Kidney capillary endothelial cell (primary cell): Measurements from ENCODE around the gene RPTOR.
A peak's percentile ranks its signal among the peaks of the same experiment; 100 is the strongest.

Experiments used
- DNase-seq: peaks from one replicate; pipeline ENCODE4 v3.0.0-alpha.2; 2018; ENCODE audit warnings: low spot score

RPTOR gene

DNA sequence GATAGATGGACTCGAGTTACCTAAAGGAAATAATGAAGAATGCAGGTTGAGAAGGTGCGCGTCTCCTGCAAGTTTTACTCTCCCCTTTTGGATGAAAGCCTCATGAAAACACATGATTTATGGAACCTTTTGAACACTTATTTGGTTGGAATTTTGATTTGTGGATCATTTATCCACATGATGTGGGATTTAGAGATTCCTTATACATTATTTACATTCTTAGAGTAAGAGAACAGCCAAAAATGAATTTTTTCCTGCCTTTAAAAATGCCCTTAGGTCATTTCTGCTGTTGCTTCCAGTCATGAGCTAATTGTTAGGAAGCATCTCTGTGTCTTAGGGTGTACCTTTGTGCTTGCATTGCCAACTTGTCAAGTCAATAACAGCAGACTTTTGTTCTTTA, 99.9 kb downstream of the RPTOR start:
- no peak for DNase-seq

DNA sequence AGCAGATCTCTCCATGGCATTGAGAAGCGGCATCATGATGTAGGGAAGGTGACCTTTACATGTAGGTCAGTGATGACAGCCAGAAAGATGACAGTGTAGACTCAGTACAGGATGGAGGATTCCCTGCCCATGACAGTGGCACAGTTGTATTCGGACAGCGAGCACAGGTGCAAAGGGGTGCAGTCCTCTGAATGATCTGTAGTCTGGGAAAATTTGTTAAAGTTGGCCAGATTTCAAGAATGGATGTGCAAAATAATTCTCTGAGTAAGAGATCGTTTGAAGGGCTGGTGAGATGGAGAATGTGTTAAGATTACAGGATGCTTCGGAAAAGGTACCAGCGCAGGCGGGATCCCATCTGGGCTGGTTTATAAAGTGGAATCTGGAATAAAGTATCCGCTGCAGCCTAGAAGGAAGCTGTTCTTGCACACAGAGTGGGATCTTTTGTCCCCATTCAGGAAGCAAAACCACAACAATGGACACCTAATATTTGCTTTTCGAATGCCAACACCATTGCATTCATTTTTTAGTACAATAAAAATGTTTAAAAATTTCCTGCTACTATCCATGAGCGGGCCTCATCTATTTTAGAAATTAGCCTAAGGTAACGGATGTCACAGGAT, 101.2 kb downstream of the RPTOR start:
- DNase-seq = no peak

GRCh38 chr17:80646328-80646727, 101.7 kb downstream of the RPTOR start:
- DNase-seq = no peak

DNA sequence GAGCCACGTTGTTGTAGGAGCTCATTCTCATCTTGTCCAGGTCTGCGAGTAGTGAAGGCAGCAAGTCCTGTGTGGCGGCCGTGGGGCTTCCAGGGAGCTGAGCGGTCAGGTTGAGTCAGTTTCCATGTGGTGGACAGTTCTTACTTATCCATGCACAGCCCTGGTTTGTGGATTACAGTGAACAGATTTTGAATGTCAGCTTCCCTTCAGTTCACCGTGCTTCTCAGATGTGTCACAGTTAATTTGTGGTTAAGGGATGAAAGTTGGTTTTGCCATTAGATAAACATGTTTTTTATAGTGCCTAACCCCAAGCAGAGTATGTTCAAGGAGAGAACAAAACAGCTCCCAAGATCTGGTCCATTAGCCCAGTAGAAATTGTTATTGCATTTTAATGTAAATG, 103.1 kb downstream of the RPTOR start:
- no peak for DNase-seq

- no peak for DNase-seq
Observed at GRCh38 chr17:80649200-80649644, 104.6 kb downstream of the RPTOR start.

DNA sequence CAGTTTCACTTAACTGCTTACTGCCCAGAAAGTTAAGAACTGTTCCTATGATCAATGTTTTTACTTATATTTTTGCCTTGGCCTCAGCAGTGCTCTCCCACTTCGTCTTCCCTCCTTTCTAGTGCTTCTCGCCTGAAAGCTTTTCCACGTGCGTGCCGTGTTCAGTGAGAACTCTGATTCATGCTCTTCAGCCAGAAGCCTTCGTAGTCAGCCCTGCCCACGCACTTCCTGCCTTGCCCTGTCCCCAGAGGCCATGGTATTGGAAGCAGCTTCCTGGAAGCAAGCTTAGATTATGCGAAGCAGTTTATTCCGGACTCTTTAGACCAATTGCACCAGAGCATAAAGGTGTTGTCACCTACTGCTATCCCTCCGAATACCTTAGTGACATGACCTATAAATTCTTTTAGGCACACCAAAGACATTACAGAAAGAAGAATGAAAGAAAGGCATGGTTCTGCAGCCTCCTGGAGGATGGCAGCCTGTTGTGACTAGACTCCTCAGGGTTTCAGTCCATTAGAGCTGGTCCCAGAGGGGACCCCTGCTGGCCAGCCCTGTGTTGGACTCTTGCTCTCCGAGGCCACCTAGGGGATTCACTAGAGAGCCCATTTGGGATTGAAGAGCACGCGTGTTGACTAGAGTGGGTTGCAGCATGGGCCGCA, 105.2 kb downstream of the RPTOR start:
- peak; percentile 97 for DNase-seq

DNA sequence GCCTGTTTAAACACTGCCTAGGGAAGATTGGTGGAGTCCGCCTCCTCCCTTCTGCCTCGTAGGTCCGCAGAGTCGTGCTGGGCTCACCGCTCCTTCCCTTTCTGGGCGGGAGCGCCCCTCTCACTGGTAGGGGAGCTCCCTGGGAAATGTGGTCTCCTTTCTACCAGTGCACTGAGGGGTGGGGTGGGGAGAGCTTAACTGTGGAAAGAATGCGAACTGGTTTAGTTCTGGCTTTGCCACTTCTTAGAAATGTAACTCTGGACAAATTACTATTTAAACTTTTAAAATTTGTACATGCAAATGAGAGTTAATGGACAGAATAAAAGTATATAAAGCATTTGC, 105.7 kb downstream of the RPTOR start:
- DNase-seq = no peak

- DNase-seq = no peak
Observed at GRCh38 chr17:80650751-80651518, 106.3 kb downstream of the RPTOR start.

DNA sequence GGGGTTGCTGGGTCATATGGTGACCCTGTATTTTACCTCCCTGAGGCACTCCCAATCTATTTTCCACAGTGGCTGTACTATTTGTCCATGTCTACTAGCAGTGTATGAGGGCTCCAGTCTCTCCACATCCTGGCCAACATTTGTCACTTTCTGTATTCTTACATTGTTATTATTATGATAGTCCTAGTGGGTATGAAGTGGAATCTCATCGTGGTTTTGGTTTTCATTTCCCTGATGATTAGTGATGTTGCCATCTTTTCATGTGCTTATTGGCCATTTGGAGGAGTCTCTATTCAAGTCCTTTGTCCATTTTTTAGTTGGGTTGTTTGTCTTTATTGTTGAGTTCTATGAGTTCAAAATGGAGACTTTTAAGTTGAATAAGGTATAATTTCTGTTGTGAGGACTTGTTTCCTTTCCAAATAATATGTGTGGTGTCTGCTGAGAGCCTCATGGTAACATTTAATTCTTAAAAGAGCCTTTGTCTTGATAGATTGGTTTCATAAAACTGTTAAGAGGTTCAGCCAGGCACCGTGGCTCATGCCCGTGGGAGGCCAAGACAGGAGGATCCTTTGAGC, 108.2 kb downstream of the RPTOR start:
- DNase-seq = no peak

- DNase-seq = no peak
Observed at GRCh38 chr17:80653856-80654255, 109.2 kb downstream of the RPTOR start.

DNA sequence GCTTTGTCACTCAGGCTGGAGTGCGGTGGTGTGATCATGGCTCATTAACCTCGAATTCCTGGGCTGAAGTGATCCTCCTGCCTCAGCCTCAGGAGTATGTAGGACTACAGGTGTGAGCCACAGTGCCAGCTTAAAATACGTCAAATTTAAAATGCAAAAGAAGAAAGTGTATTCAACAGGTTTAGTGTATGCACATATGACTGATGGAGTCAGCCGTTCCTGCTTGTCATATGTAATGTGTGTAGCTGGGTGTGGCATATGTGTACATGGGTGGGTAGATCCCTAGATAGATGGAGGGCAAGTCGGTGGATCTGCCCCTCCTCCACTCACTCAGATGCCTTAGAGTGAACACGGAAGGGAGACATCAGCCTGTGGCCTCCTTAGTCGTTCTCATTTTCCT, 111.0 kb downstream of the RPTOR start:
- DNase-seq = no peak

- no peak for DNase-seq
Observed at GRCh38 chr17:80656590-80656989, 112.0 kb downstream of the RPTOR start.

DNA sequence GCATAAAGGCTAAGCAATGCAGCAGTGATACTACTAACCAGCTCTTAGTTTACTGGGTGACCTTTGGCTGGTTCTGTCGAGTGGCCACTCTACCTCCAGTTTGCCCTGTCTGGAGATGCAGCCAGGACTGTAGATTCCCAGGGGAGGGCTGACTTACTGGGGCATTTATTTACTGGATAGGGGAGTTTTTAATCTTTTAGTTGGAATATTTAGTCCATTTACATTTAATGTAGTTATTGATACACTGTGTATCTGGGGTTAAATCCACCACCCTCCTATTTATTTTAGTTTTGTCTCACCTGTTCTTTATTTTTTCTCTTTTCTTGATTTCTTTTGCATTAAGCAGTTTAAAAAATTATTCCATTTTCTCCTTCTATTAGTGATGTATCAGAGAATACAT, 112.9 kb downstream of the RPTOR start:
- DNase-seq = no peak

DNA sequence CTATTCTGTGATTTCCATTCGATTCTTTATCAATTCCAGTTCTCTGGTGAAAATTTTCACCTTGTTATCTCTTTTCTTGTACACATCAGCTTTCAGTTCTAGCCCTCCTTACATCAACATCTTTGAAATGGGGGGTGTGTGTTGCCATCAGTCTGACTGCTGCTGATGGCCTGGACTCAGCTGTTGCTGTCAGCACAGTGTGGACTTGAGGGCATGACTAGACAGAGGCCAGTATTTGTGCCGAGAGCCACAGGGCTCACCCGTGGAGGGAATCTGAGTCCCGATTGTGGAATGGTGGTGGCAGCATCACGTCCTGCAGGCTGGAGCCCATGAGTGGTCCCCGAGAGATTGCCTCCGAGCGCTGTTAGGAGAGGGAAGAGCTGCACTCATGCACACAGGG, 114.2 kb downstream of the RPTOR start:
- no peak for DNase-seq

- DNase-seq = no peak
Observed at GRCh38 chr17:80659651-80660050, 115.0 kb downstream of the RPTOR start.

GRCh38 chr17:80660527-80661198, 116.0 kb downstream of the RPTOR start:
- DNase-seq = no peak

DNA sequence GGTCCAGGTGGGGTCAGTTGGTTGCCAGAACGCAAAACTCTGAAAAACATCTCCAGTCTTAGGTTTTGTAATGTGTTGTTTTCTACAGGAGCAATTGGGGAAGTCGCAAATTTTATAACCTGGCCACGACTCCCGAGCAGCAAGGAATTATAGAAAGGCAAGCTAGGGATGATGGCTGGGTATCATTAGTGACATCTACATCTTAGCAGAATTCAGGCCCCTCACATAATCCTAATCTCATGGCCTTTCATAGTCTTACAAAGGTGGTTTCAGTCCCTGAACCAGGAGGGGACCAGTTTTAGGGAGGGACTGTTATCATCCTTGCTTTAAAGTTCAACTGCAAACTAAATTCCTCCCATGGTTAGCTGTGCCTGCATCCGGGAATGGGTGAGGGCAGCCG, 117.9 kb downstream of the RPTOR start:
- no peak for DNase-seq

DNA sequence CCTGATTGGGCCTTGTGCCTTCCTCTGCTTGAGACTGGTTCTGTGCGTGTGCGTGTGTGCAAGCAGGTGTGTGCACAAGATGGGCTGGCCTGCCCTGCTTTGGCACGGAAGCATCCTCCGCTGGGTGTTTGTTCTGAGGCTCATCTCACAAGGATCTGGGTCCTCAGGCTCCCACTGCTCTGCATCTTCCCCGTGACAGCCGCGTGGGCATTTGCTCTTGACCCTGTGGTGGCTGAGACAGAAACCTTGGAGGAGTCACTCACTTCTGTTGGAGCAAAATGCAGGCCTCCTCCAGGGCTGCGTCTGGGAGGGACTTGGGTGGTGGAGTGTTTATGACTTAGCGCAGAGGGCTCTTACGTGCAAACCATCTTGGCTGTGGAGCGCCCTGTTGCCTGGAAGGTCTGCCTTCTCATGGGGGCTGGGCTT, 119.2 kb downstream of the RPTOR start:
- DNase-seq = no peak

DNA sequence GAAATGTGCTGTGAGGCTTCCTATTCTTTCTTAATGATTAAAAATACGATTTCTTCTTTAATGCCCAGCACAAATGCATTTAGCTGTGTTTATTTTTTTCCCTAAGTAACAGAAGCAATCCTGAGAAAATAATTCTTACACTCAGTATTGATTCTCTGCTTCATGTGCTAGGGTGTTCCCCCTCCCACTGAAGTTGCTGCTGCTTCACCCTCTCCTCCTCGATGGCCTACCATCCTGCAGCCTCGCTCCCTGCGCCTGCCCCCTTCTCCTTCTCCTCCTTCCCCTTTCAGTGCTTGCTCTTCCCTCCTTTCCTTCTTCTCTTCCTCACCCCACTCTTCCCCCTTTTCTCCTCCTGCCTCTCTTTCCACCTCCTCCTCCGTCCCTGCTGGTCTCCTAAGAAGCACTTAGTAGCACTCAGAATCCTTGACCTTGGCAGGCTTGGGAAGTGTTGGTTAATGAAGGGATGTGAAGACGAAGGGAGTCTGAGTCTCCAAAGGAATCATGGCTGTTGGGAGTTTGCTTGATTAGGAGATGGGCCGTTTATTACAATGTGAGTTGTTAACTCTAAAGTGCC, 119.7 kb downstream of the RPTOR start:
- no peak for DNase-seq

GRCh38 chr17:80665792-80666191, 121.2 kb downstream of the RPTOR start:
- DNase-seq = no peak

DNA sequence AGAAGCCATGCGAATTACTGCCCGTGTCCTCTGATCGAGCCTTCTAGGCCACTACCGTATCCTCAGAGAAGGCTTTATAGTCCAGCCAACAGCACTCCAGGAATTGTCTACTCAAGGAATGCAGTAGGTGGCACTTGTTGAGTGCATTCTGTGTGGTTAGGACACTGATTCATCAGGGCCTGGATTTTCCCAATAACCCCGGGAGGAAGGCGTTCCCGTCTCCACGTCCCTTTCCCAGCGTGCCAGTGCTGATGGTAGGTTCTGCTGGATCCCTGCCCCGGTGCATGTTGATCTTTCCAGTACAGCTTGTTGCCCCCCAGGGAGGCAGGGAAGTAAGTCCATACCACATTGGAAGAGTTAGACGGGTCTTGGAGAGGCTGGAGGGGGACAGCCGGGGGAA, 122.2 kb downstream of the RPTOR start:
- DNase-seq = no peak
